GM18508 (cell line): Measurements from ENCODE around the gene TAS2R7.
"Not testable (repeated sequence)": the region's sequence is repeated elsewhere in the genome, so short reads cannot be mapped to it uniquely, and the experiment has no call there.

ENCODE experiments used
- ATAC-seq: cut with Tn5 transposase; IDR thresholded peaks from one replicate; pipeline ENCODE4 v1.9.1; 2021; ENCODE audit warnings: moderate number of reproducible peaks; ENCODE audit not compliant: insufficient read depth, unreplicated experiment

TAS2R7 gene, protein sequence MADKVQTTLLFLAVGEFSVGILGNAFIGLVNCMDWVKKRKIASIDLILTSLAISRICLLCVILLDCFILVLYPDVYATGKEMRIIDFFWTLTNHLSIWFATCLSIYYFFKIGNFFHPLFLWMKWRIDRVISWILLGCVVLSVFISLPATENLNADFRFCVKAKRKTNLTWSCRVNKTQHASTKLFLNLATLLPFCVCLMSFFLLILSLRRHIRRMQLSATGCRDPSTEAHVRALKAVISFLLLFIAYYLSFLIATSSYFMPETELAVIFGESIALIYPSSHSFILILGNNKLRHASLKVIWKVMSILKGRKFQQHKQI

DNA sequence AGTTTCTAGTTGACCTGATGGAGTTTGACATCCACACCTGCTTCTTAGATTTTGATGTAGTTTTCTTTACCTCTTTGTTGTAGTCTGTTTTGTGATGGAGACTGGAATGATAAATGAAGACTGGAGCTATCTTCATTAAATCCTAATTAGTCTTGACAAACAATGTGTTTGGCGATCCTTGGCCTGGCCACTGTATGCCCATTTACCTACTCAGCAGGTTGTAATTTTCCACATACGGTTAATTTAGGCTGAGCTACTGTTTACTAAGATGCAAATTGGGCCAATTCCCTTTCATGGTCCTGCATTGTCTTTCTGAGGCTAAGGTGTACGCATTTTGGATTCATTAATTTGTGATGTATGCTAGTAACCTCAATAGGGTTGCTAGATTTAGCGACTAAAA lies at the start of gene TAS2R7:
Gene TAS2R7 (minus strand): TSS at position 41 of the 400 bp plus-strand sequence. CDS start 57 bp downstream, outside the sequence.
- ATAC-seq, result no peak

DNA sequence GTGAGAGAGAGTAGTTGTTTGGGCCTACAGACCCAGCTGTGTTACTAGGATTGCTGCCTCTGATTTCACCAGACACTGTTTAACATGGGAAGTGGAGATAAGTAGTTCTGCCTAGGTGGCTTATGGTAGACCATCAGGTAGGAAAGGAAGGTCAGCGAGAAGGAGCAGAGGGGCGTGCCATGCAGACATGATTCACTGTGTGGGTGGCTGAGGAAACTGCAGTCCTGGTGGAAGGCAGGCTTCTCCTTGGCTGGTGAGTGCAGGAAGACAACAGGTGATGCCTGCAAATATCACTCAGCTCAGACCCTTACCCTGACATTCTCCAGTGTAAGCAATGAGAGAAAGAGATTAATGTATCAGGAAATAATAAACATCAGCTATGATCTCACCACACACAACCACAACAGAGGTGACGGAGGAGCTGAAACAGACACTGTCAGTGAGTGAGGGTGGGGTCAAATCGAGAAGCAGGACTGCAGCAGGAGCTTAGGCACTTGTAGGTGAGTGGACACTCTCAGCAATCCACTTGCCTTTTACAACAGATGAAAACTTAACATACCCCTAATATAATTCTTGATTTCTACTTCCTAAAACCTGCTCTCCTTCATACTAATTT lies 48.9 kb upstream of the TAS2R7 start:
- no peak for ATAC-seq

DNA sequence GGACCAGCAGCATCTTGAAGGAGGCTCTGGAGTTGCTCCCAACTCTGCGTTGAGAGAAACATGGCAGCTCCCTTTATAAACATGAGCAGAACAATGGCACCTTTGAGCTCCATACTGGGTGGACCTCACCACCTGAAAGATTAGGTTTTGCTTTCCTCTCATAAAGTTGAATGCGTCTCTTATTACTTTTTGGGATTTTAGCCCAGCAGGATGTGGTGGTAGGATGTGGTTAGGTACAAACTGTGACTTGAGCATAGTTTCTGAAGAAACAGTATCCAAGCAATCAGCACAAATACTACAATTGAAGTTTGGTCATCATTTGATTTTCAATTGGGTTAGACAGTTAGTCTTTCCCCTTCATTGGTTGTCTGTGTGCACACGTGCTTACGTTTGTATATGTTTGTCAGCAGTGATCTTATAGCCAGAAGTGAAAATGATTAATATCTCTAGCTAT lies 47.0 kb upstream of the TAS2R7 start, which contains the start of gene PRR4:
Gene PRR4 (minus strand): TSS at position 51 of the 454 bp plus-strand sequence. CDS start 38 bp downstream, at position 13.
- no peak for ATAC-seq

DNA sequence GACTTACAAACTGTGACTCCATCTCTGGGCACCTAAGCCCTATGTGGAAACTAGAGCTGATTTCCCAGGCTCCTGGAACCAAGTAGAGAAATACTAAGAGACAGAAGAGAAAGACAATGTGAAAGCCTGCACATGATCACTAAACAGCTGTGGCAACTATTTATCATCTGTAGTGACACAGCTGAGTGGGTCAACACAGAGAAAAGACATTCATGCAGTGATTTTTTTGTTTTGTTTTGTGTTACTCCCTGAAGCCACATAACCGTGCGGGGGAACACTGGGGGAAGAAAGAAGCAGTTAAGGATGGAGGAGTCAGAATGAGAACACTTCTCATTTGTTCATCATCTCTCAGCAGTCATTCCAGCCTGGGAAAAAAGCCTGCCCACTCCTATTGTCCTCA lies 45.3 kb upstream of the TAS2R7 start:
- ATAC-seq, result no peak

DNA sequence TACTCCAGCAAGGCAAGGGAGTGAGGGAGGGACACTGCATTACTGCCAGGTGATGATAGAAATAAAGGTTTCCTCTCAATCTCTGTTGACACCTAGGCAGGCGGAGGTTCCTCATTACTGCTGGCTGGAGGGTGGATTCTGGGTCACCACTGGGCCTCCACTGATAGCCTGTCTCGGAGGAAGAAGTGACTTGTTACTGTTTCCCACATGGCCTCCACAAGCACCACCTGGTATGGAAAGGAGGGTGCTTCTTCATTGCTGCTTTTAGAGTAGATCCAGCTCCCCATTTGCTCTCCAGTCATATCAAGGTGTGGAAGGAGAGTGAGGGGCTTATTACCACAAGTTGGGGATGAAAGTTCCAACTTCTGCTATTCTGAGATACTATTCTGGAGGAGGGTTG lies 40.4 kb upstream of the TAS2R7 start:
- no peak for ATAC-seq

DNA sequence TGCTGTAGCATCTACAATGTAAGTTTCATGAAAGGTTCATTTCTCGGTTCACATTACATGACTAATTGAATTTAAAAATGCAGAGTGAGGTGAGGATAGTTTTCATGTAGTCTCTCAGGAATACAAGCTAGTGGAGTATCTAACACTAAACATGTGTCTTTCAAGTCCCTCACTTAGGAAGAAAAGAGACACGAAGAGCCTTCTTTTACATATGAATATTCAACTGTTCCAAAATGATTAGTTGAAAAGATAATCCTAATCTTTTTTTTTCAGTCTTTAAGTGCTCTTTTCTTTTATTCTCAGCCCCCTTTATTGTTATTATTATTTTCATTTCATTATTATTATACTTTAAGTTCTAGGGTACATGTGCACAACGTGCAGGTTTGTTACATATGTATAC lies 36.0 kb upstream of the TAS2R7 start:
- no peak for ATAC-seq

DNA sequence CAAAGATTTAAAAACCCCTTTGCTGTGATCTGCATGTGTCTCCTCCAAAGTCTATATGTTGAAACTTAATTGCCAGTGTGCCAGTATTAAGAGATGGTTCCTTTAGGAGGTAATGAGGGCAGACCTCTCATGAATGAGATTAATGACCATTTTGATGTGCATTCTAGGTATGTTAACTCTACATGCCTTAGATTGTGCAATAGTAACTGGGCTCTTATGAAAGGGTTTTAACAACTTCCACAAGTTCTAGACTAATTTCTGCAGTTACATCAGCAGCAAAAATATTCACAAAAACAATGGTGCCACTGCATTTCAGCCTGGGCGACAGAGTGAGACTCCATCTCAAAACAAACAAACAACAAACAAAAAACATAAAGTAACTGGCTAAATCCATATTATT lies 27.6 kb upstream of the TAS2R7 start:
- ATAC-seq, result no peak

DNA sequence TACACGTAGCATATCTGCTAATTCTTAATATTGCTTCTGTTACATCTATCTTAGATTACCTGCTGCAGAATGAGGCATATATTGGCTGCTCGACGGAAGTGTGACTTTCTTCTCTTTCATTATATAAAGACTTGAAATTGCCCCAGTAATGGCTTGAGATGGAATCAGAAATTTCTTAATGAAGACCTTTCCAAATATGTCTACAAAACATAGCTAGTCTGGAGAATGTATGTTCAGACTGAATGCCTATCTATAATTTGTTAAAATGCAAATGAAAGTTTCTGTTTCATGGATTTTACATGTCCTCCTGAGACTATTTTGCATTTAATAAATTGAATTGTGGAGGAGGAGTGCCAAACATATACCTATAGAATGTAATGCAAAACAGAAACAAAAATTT lies 23.8 kb upstream of the TAS2R7 start, which contains the start of gene TAS2R10:
Gene TAS2R10 (minus strand): TSS at position 101 of the 400 bp plus-strand sequence. CDS start 89 bp downstream, at position 12.
- no peak for ATAC-seq

DNA sequence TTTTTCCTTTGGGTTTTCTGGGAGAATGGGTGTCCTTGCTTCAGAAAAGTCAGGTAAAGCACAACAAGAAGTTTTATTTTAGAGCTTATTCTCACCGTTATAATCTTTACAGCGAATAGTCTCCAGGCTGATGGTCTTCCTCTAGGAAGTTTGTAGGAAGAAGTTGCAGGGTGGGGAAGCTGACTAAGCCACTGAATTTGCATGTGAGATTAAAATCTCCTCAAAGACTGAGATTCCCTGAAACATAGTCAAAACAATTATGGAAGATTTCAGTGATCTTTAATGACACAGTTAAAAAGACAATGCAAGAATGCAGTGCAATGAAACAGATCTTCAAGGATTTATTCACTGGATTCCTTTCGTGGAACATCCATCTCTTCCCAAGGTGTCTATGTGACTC lies 22.5 kb upstream of the TAS2R7 start:
- ATAC-seq, result no peak

DNA sequence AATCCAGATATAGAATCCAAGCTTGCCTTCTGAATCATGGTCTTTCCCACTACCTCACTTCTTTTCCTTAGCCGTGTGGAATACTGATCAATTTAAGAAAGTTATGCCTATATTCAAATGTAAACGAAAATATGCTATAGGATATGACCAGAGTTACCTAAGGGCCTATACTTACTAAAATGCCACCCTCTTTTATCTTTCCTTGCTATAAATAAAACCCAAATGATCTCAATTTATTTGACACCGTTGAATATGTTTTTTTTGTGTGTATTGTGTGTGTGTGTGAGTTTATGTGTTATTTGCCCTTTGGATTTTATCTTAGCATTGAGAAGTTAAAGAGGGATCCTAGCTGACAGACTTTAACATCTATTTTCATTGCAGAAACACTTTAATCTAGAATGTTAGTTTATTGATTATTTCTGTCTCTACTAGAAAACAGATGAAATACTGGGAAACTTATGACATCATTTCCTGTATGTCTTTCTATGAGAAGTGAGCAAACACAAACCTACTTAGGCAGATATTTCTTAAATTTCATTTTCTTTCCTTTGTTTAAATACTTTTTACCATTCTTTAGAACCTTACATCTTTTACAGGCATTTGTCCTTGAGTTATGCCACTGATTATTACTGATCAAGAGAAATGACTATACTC lies 9.6 kb upstream of the TAS2R7 start:
- no peak for ATAC-seq

DNA sequence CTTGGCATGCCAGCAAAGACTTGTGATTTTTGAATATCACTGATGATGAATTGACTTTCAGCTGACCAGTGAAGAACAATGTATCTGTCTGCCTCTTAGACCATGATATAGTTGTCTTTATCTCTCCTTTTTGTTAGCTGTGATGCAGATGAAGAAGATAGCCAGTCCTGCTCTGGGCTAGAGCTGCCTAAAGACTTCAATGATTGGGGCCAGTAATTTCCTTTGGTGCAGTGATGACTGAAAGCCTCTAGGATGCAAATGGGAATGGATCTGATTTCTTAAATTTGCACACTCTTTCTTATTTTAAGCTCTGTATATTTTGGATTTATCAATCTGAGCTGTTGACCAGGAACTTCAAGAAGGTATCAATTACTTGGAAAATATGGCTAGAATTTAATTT lies 7.6 kb upstream of the TAS2R7 start, which contains the start of gene TAS2R9:
Gene TAS2R9 (minus strand): TSS at position 101 of the 400 bp plus-strand sequence. CDS start 93 bp downstream, at position 8.
- ATAC-seq, result no peak

DNA sequence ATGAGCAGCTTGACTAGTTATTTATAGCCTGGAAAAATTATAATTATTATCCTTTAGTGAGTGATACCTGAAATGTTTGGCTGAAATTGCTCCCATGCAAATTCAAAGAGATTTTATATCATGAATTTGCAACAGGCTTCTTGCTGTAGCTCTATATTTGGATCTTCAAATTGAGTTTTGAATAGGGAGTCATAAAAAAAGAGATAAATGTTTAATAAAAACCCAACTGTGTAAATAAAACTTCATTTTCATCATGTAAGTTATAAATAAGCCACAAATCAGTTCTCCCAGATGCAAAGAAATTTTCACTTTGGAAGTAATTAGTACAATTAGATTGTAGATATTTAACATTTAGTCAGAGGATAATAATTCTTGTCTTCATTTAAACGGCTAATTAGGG lies 4.8 kb upstream of the TAS2R7 start, which contains the start of gene TAS2R8:
Gene TAS2R8 (minus strand): TSS at position 101 of the 400 bp plus-strand sequence. CDS start 306 bp downstream, outside the sequence.
- ATAC-seq, result no peak

DNA sequence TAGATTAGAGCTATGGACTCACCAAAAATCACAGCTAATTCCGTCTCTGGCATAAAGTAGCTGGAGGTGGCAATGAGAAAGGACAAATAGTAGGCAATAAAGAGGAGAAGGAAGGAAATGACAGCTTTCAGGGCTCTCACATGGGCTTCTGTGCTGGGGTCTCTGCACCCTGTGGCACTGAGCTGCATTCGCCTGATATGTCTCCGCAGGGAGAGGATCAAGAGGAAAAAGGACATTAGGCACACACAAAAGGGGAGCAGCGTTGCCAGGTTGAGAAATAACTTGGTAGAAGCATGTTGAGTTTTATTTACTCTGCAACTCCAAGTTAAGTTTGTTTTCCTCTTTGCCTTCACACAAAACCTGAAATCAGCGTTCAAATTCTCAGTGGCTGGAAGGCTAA lies 686 bp downstream of the TAS2R7 start:
- no peak for ATAC-seq

DNA sequence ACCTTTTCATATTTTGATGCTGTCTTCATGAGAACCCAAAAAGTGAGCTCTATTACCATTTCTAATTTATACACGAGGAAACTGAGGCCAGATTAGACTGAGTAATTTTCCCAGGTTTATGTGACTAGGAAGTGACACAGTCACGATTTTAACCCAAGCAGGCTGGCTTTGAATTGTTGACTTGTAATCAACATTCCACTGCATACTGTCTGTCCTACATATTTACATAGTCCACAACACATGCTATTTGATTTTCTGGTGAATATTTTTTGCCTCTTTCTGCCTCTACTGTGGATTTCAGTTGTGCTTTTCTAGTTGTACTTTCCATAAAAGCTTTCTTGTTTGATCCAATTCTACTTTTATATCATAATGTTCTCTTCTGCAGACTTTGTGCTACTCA lies 8.2 kb downstream of the TAS2R7 start:
- no peak for ATAC-seq

DNA sequence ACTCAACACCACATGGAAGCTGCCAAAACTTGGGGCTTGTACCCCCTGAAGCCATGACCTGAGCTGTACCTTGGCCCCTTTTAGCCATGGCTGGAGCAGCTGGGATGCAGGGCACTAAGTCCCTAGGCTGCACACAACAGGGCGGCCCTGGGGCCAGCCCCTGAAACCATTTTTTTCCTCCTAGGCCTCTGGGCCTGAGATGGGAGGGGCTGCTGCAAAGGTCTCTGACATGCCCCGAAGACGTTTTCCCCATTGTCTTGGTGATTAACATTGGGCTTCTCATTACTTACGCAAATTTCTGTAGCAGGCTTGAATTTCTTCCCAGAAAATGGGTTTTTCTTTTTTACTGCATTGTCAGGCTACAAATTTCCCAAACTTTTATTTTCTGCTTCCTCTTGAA lies 10.7 kb downstream of the TAS2R7 start:
- ATAC-seq, result not testable (repeated sequence)

DNA sequence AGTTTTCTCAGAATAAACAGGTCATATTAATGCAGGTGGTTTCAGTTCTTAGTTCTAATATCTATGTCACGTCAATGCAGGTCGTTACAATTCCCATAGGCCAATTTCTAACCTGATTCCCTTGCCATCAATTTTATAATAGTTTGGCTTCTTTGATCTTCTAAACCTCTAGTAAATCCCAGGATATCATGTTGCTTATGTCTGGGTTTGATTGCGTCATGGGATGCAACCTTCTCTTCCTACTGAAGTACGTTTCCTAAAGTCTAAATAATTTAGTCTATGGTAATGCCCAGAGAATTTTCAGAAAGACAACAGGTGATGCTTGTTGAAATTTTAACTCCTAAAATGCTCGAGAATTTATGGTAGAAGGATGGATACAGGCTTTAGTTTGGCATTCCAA lies 19.2 kb downstream of the TAS2R7 start:
- no peak for ATAC-seq

DNA sequence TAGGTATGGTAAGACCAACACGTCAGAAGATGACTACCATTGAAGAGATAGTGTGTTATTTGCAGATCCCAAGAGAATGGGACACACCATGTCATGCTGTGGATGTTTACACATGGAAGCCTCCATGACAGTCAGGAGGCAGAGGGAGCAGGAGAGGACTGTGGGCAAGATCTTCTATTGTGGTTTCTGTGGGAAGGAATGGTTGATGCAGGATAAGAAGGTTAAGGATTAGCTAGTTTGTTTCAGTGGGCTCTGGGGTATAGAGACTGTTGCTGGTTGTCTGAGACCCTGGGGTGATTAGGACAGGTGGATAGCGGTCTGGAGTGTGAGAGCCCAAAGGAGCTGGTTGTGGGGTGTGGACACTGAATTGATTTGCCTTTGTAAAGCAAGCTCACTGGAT lies 23.3 kb downstream of the TAS2R7 start:
- ATAC-seq, result no peak

DNA sequence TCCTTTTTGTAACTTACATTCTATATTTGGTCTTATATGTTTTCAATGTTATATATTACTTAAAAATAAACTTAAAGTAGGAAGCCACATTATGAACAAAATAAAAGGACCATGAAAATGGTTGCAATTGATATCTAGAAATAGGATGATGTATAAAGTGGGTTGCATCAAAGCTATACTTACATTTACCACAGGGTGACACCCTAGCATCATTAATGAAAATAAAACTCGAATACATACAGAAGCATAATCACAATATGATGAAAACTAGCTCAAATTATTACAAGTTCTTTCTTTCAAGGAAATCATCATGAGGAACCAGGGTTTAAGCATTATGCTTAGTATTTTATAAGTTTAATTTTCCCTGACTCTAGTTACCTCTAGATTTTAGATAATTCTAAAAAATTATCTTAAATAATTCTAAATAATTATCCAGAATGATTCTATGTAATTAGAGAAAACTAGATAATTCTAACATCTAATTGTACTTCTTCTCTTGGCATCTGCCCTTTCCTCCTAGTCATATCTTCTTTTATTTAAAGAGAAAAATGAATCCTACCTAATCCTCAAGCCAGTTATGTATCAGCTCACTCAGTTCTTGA lies 31.2 kb downstream of the TAS2R7 start:
- no peak for ATAC-seq

DNA sequence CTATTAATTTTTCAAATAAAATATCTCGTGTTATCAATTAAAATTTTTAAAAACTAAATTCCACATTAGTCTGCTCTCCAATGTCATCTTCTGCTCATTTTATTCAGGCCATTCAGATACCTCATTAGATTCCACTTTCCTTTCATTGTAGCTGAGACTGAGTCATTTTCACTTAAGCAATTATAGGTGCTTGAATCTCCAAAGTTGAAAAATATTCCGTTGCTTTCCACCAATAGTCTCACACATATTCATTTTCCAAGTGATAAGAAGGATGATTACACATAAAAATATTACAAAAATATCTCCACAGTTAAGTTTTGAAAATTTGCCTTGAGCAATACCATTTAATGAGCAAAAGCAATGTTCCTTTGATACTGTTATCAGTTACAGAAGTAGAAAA lies 42.8 kb downstream of the TAS2R7 start:
- ATAC-seq, result no peak

DNA sequence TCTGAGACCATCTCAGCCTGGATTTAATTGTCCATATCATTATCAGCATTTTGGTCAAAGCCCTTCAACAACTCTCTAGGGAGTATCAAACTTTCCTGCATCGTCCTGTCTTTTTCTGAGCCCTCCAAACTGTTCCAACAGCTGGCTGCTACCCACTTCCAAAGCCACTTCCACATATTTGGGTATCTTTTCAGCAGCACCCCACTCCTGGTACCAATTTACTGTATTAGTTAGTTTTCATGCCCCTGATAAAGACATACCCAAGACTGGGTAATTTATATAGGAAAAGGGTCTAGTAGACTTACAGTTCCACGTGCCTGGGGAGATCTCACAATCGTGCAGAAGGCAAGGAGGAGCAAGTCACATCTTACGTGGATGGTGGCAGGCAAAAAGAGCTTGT lies 46.2 kb downstream of the TAS2R7 start:
- no peak for ATAC-seq

DNA sequence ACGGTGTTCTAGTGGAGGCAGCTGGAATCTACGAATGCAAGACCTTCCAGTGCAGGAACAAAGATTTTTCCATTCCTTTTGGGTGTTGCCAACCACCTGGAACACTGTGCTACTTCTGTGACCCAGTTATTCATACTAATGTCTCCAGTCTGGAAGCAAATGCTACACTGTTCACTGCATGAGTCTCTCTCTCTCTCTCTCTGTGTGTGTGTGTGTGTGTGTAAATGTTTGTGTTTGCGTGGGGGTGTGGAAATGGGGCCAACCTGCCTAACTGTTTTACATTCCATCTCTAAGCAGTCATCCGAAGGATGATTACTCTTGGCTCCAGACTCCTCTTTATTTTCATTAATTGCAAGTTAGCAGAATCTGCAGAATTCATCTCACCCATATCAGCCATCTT lies 49.4 kb downstream of the TAS2R7 start:
- ATAC-seq, result no peak
